Activated effector memory CD4-positive, alpha-beta T cell treated with Interleukin-2 at 50 U/mL for 16 hours (primary cell): ENCODE measurements around the gene THSD7B.

Experiments used
- DNase-seq: peaks from one replicate; pipeline ENCODE4 v3.0.0-alpha.2; 2020

Gene THSD7B

DNA sequence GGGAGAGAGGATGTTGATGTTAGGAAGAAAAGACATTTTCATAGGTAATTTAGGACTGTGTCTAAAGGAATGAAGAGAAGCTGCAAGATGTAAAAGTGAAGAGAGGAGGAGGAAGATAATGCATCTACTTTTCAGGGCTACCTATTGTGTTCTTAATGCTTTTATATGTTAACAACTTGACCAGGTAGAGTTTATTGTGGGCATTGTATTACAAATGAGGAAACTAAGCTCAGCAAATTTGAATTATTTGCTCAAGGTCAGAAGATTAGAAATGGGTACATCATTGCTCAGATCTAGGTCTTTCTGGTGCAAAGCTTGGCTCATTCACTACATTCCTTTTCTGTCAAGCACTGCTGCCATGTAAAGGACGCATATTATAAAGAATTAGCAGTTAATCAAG, 441.7 kb downstream of the THSD7B start:
- DNase-seq: no peak

DNA sequence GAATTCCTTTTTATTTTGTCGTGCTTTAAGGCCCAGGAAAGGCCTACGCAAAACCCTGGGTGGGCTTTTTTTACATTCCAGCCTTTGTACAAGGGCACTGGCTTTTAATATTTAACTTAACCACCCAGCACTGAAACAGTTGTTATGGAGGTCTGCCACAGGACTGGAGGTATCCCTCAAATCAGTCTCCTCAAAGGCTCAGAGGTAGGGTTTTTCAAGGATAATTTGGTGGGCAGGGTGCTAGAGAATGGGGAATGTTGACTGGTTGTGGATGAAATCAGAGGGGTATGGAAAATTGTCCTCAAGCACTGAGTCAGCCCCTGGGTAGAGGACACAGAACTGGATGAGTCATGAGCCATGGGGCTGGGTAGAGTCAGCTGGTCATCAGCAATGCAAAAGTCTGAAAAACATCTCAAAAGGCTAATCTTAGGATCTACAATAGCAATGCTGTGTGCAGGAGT, 443.1 kb downstream of the THSD7B start:
- DNase-seq: no peak

DNA sequence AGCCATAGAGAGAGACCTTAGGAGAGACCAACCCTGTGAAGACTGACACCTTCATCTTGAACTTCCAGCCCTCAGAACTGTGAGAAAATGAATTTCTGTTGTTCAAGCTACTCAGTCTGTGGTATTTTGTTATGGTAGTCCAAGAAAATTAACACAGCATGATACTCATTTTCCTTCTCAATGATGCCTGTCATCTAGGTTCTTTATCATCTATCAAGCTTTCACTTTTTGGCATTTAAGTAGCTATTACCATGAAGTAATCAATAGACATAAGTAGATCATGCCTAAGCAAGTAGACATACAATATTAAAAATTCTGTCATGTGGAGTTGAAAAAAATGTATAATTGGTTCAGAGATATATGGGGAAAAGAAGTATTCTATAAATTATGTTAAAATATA, 444.7 kb downstream of the THSD7B start:
- no peak for DNase-seq

DNA sequence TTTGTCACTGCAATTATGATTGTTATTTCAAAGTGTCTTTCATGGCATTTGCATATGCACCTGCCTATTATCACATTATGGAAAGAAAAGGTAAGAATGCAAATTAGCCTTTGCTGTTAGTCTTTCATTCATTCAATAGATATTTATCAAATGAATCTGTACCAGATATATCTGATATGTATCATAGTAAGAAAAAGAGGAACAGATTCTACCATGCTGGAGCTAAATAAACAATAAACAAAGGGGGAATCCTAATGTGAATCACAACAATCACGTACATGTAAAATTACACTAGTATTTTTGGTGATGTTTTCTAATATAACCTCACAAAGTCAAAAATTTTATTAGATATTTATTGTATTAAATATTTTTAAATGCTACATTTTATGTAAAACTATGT, 446.4 kb downstream of the THSD7B start:
- DNase-seq: no peak

DNA sequence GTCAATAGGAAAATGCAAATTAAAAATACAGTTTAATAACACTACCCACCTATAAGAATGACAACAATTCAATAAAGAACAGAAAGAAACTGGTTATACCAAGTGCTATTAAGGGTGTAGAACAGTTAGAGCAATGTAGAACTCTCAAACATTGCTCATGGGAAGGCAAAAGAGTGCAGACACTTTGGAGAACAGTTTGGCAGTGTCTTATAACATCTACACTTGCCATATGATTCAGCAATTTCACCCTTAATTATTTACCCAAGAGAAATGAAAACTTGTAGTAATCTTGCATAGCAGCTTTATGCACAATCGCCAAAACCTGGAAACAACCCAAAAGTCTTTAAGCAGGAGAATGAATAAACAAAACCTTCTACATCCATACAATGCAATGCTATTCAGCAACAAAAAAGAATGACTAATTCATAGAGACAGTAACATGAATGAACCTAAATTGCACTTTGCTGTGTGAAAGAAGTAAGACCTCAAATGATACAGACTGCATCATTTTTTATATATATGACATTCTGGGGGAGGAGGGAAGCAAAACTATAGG, 455.2 kb downstream of the THSD7B start:
- DNase-seq: no peak

DNA sequence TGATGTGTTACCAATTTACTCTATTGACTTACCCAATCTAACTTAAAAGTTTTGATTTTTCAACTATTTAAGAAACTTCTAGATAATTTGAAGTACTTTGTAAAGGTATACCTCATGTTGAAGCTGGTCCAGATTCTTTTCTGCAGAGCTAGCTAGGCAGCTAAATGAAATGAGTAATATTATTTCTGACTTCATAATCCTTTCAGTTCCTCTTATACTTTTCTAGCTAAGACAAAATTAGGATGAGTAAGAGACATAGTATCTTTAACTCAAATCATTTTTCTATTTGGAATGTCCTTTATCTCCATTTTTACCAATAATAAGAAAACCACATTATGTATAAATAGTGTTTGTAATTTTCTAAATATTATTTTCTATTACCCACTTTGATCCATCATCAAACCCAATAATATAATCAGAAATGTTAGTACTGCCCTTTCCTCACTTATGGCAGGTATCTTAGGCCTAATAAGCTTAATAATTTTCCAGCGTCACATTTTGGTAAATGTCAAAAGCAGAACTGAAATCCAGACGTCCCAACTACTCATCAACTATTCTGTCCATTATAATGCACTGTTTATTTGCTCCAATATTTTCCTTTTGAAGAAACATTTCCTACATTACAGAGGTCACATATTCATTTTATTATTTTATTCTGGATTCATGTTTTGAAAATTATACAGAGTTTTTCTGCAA, 456.6 kb downstream of the THSD7B start:
- no peak for DNase-seq

DNA sequence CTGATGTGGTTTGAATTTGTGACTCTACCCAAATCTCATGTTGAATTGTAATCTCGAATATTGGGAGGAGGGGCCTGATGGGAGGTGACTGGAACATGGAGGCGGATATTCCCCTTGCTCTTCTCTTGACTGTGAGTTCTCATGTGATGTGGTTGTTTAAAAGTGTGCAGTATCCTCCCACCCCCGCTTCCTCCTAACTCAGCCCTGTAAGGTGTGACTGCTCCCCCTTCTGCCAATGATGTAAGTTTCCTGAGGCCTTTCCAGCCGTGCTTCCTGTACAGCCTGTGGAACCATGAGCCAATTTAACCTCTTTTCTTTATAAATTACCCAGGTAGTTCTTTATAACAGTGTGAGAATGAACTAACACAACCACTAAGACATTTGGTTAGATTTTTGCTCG, 458.4 kb downstream of the THSD7B start:
- DNase-seq: no peak

DNA sequence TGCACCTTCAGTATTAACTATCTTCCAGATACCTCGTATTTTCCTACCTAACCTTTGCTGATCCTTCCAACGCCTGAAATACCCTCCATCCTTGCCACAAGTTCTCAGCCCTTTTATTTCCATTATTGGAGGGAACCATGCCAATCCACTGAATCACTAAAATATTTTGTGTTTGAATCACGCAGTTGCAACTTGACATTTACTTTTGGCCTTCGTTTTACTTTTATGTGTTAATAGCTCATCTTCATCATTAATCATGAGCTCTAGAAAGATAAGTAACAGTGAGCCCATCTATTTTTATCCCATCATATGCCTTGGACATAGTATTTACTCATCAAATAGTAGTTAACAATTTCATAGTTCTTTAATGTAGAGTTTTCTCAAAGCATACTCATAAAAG, 463.2 kb downstream of the THSD7B start:
- no peak for DNase-seq

DNA sequence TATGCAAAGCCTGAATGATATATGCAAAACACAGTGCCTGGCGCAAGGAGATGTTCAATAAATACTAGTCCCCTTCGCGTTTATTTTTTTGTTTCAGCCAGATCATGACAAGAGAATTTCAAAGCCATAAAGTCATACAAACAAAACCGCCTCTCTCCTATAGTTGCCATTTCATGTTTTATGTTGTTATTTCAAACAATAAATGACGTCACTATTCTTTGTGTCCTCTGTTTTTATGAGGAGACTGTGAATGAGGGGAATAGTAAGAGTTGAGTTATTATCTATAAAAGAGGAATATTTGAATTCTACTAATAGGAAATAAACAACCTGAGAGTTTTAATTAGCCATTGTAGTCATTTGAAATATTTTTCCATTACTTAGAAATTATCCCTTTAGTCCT, 464.5 kb downstream of the THSD7B start:
- no peak for DNase-seq

DNA sequence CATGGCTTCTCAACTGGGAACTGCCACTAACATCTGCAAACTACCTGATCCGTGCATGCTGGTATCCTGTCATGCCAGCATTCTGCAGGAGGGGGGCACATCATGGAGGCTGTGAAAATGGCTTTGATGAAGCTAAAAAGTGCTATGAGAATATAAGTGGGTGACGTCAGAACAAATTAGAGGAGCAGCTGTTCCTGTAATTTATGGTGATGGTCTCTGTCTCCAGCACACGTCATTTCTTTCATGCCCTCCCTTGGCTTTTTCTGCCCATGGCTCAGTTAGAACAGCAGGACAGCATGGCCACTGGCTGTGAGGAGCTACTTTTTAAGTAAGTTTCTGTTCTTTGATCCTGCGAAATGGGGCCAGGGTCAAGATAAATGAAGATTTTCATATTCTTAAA, 466.3 kb downstream of the THSD7B start:
- no peak for DNase-seq

DNA sequence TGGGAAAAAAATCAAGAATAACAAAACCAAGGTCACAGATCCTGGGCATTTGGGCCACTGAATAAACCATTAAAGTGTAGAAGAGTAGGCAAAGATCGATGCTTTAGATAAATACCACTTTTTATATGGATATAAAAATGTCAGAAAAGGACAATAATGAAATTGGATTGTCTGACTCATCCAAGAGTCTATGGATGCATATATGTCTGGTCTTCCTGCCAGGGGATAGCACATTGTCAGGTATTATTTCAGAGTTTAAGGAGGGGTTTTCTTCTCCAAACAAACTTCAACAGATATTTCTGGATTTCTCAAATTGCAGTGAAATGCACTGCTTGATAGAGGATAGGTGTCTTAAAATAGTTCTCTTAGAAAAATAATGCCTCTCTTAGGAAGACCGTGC, 466.7 kb downstream of the THSD7B start:
- DNase-seq: no peak

DNA sequence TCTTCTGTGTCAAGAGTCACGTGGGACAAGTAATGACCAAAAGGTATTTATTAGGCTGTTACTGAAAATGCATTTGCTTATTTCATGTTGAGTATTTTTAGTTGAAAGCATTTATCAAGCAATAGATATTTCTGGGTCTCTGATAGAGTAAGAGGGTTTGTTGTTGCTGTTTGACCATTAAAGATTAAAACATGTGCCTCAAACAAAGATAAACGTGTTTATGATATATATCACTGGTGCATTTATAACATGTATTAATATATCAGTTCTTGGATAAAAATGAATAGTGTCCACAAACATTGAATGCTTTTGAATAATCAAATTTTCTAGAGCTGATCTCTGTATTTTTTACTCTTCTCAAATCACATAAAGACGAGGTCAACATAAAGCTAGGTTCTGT, 467.7 kb downstream of the THSD7B start:
- DNase-seq: no peak

DNA sequence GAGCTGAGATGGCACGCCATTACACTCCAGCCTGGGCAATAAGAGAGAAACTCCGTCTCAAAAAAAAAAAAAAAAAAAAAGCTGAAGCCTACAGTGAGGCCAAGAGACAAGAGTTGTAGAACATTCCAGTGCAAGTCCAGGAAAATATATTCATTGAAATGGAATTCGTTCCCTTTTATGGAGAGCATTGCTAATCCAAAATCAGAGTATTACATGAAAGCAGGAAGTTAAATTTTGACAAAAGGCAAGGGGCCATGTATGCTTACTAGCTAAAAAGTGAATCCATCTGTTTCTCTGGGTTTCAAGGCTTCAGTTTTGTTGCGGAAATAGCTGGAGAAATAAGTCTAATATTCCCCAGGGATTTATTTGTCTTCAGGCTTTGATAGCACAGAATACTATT, 471.7 kb downstream of the THSD7B start:
- no peak for DNase-seq

DNA sequence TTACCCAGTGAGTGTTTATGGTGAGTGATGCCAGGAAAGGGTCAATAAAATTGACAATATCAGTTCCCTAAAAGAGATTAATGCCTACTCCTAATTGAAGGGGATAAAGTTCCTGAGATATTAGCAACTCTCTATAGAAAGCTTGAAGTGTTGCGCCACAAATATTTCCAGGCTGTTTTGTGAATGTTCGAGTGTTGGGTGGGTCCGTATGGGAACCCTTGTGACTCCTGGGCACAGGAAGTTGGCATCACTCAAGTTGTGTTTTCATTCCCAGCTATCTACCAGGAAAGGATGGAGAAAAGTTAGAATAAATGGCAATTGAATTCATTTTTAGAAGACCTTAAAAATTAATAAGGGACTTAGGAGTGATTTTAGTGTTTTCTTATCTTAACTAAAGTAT, 472.7 kb downstream of the THSD7B start:
- DNase-seq: no peak

DNA sequence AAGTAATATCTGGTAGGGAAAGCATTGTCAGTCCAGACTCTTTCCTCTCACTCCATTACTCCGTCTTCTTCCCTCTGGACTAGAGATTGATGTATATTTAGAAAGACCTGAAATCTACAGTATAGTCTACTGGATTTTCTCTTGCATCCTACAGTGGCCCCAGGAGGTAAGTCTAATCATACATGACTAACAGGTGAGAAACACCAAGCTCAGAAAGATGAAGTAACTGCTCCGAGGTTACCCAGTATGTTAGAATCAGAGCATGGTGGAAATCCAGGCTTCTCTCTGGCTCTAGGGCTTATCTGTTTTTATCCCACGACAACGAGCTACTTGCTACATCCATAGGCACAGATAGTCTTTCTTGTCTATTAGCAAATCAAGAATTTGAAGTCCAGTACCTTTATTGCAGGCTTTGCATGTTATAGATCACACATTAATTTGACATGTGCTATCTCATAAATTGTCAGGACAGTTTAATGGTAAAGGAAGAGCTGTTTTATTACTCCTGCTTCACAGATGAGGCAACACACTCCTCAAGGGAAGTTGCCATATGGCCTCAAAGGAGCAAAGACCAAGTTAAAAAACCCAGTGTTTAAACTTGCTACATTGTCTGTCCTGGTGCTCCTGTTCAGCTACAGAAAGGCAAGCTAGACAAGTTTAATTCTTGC, 484.3 kb downstream of the THSD7B start:
- DNase-seq: no peak

DNA sequence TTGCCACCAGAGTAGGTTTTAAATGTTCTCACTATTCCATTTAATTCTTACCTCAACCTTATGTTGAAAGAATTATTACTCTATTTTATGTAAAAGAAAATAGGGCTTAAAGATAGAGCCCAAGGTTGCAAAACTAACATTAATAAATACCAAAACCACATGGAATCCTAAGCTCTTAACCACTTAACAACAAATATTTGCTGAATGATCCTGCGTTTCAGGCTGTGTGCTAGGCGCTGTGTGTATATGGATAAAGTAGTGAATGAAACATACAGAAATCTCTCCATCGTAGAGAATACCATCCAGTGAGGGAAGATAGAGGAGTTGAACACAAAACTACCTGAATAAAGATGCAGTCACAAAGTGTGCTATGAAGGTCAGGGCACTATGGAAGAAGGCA, 485.1 kb downstream of the THSD7B start:
- DNase-seq: no peak

DNA sequence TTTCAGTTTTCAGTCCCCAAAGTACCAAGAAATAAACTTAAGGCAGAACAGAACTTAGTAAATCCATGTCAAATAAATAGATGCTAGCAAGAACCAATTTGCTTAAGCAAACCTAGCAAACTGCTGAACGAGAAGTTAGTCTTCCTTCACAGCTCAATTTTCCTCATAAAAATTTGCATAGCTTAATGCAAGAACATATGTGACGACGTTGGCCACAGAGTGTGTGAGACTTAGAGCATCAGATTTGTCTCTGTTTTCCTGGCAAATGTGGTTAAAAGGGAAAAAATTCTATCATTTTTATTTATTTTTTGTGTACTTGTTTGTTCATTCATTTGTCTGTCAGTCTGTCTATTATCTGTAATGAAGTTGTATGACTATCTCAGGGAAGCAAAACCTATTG, 485.7 kb downstream of the THSD7B start:
- no peak for DNase-seq

DNA sequence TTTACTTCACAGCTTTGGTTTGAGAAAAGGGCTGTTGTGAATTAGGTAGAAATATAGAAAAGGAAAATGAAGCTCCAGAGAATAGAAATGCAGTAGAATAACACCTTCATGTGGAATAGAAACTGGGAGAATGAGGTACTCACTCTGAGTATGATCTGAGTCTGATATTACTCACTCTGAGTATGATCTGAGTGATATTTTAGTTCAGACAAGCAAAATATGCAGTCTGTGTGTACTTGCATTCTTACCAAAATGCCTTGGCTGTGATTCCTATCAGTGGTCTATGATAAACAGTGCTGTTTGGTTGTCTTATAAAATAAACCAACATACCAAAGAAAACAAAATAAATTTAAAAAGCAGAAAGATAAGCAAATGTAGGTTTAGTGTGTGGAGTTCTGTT, 487.6 kb downstream of the THSD7B start:
- DNase-seq: no peak

DNA sequence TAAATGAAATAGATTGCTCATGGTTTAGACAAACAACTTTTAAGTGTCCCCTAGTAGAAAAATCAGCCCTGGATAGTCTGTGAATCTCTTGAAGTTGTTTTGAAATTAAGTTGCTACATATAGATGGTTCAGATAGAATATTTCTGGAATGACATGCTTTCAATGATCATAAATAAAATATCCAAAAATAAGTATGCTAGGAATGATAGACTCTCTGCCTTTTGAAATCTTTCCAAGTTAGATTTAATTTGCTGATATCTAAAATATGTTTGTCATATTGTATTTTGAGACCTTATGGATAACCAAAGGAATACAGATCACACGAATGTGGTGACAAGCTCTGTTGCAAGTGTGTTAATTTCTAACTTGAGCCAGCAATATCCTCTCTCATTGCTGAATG, 488.7 kb downstream of the THSD7B start:
- DNase-seq: no peak

DNA sequence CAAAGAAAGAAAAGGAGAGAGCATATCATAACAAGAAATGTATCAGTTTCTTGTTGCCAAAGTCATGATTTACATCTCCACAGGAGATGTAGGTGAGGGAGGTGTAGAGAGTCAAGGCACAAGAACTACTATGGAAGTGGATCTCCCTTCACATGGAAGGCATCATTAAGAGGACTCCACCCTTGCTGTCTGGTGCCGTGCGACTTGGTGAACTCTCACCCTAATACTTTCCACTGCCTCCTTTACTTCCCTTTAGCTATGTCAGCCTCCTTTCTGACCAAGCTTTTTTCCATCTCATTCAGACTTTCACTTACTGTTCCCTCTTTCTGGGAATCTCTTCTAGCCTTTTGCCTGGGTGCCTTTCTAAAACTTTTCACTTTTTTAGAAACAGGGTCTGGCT, 490.0 kb downstream of the THSD7B start:
- no peak for DNase-seq

DNA sequence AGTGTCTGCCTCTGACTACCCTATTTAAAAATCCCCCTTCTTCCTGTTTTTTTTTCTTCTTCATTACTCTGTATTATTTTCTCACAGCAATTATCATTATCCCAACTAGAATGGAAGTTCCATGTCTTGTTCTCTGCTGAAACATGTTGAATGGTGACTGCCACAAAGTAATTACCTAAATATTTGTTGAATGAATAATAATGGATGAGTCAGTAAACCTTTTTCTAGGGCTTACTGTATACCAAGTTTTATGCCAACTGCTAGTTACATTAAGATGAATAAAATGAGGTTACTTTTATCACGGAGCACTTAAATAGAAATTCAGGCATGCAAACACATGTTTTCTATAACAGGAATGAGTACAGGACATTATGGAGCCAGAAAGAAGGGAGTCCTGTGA, 490.6 kb downstream of the THSD7B start:
- DNase-seq: no peak

DNA sequence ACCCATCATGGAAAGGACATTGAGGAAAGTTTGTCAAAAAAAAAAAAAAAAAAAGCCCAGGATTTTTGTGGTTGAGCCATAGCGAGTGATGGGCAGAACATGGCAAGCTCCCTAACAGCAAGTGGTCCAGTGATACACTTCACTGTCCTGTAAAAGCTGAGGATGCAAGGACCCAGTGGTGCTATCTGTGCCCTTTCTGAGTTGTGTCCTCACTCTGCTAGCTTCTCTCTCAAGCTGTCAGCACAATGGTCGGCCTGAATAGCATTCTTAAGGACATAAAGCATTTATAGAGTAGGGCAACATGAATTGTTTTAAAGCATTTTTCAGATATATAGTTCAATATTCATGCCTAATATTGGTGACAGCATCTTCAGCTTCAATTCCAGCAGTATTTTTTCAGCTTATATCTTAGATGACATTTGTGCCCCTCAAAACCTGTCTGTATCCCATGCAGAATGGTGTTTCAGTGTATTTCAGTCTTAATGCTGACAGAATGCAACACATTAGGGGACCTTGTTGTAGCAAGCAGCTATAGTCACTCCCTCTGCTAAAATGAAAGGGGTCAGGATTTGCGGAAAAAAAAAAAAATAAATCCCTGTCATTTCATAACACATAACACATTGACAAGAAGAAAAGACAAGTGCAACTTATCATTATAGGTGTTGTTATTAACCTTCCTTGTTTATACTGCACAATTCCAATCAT, 496.7 kb downstream of the THSD7B start:
- no peak for DNase-seq

DNA sequence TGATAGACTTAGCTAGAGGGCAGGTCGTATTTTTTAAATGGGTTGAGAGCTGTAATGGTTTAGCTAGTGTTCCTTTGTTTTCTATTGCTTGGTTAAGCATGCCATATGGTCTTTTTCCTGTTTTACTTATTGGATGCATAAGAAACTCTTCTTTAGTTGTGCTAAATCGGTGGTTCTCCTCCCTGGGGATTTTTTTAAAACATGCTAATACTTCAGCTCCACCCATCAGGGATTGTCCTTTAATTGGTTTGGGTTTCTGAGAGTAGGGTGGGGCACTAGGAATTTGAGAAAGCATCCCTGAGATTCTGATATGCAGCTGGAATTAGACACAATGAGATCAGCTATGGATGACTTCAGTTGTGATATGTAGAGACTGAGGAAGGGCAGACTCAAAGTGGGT, 497.2 kb downstream of the THSD7B start:
- DNase-seq: no peak
